Right lung (tissue), 5 donors: ENCODE results near the gene AKAP4. TPM values are rescaled to one million over a fixed set of nuclear protein-coding genes. Genes with fewer than 3 reads are reported as not detected.

Source experiments
- polyA plus RNA-seq, 5 donors: library from polyadenylated mRNA; unstranded; fragments of 120-200 nt; gene quantifications; one replicate each; pipeline versions ENCODE4 v1.2.1 to v1.2.3, GENCODE V29; 2013; ENCODE audit warnings: inconsistent platforms in 1 of 5, low replicate concordance in 1 of 5; ENCODE audit not compliant: insufficient read length in 5 of 5, insufficient read depth in 1 of 5

The AKAP4 gene
- polyA plus RNA-seq, 5 donors: 0.14 TPM; not detected in 4

Other genes starting within 250 kb of the AKAP4 start
- gene CCNB3, start 3.8 kb upstream of the AKAP4 start, polyA plus RNA-seq: 1 to 10 TPM in 1 of 5 donors, under 1 TPM in 4; 0.58 to 1.0 (median 0.65) TPM